HG03108 (cell line): ENCODE results near the gene ZBED1.
"Not testable (repeated sequence)": the region's sequence is repeated elsewhere in the genome, so short reads cannot be mapped to it uniquely, and the experiment has no call there.

ENCODE experiments used
- ATAC-seq: cut with Tn5 transposase; IDR thresholded peaks from one replicate; pipeline ENCODE4 v1.9.1; 2021; ENCODE audit warnings: moderate library complexity; ENCODE audit not compliant: unreplicated experiment

The ZBED1 gene

DNA sequence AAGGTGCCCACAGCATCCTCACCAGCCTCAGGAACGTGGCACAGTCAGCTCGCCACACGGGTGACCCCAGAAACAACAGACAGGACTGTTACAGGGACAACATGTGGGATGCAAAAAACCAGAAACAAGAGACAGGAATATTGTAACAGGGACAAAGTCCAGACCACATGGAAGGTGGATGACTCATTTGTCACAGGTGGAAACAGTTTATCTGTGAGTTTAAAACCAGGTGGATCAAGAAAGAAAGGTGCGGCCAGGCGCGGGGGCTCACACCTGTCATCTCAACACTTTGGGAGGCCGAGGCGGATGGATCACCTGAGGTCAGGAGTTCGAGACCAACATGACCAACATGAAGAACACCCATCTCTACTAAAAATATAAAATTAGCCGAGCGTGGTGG, 23.5 kb downstream of the ZBED1 start:
- ATAC-seq, result not testable (repeated sequence)

DNA sequence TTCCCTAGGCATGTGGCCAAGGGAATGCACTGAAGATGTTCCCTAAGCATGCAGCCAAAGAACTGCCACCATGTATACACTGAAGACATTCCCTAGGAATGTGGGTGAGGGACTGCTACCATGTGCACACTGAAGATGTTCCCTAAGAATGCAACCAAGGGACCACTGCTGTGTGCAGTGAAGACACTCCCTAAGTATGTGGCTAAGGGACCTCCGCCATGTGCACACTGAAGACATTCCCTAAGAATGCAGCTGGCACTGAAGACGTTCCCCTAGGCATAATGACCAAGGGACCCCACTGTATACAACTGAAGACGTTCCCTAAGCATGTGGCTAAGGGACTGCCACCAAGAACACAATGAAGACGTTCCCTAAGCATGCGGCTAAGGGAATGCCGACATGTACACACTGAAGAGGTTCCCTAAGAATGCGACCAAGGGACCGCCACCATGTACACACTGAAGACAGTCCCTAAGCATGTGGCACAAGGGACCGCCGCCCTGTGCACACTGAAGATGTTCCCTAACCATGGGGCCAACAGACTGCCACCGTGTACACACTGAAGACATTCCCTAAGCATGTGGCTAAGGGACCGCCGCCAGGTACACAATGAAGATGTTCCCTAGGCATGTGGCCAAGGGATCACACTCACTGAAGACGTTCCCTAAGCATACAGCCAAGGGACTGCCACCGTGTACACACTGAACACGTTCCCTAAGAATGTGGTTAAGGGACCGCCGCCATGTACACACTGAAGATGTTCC, 25.6 kb downstream of the ZBED1 start:
- no peak for ATAC-seq

DNA sequence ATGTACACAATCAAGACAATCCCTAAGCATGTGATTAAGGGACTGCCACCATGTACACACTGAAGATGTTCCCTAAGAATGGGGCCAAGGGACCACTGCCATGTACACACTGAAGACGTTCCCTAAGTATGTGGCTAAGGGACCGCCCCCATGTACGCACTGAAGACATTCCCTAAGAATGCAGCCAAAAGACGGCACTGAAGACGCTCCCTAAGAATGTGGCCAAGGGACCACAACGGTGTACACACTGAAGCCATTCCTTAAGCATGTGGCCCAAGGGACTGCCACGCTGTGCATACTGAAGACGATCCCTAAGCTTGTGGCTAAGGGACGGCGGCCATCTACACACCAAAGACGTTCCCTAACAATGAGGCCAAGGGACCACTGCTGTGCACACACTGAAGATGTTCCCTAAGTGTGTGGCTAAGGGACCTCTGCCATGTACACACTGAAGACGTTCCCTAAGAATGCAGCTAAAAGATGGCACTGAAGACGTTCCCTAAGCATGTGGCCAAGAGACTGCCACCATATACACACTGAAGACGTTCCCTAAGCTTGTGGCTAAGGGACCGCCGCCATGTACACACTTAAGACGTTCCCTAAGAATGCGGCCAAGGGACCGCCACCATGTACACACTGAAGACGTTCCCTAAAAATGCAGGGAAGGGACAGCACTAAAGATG, 26.4 kb downstream of the ZBED1 start:
- no peak for ATAC-seq

DNA sequence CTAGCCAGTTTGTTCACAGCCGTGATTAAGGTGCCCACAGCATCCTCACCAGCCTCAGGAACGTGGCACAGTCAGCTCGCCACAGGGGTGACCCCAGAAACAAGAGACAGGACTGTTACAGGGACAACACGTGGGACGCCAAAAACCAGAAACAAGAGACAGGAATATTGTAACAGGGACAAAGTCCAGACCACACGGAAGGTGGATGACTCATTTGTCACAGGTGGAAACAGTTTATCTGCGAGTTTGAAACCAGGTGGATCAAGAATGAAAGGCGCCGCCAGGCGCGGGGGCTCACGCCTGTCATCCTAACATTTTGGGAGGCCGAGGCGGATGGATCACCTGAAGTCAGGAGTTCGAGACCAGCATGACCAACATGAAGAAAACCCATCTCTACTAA, 27.7 kb downstream of the ZBED1 start:
- not testable (repeated sequence) for ATAC-seq

DNA sequence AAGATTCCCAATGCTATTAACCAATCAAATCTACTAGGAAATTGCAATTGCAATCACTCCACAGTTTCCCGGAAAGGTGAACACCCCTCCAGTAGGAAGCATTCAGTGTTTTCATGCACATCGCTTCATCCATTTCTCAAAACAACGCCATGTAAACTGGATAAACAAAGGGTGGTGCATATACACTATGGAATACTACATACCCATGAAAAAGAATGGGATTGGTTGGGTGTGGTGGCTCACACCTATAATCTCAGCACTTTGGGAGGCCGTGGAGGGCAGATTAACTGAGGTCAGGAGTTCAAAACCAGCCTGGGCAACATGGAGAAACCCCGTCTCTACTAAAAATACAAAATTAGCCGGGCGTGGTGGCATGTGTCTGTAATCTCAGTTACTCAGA, 29.1 kb downstream of the ZBED1 start:
- no peak for ATAC-seq

DNA sequence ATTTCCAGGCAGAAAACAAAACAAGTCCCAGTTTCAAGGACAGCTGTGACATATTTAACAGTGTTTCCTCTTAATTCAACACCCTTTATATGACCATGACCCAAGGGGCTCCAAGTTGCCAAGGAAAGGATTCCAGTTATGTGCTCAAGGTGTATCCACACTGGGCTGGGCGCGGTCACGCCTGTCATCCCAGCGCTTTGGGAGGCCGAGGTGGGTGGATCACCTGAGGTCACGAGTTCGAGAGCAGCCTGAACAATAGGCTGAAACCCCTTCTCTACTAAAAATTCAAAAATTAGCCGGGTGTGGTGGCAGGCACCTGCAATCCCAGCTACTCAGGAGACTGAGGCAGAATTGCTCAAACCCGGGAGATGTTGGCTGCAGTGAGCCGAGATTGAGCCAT, 29.6 kb downstream of the ZBED1 start:
- ATAC-seq, result not testable (repeated sequence)

DNA sequence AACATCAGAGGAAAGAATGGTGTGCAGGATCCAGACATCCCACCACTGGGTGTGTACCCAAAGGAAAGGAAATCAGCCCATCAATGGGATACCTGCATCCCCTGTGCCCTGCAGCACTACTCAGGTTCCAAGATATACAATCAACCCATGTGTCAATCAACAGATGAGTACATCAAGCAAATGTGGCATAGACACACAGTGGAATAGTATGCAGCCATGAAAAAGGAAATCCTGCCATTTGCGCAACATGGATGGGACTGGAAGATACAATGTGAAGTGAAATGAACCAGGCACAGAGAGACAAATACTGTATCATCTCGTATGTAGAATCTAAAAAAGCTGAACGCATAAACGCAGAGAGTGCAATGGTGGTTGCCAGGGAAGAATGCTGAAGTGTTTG, 30.9 kb downstream of the ZBED1 start:
- not testable (repeated sequence) for ATAC-seq

DNA sequence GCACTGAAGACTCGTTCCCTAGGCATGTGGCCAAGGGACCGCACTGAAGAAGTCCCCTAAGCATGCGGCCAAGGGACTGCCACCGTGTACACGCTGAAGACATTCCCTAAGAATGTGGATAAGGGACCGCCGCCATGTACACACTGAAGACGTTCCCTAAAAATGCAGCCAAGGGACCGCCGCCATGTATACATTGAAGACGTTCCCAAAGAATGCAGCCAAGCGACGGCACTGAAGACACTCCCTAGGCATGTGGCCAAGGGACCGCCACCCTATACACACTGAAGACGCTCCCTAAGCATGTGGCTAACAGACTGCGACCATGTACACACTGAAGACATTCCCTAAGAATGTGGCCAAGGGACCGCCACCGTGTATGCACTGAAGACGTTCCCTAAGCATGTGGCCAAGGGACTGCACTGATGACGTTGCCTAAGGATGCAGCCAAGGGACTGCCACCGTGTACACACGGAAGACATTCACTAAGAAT, 31.5 kb downstream of the ZBED1 start:
- no peak for ATAC-seq

DNA sequence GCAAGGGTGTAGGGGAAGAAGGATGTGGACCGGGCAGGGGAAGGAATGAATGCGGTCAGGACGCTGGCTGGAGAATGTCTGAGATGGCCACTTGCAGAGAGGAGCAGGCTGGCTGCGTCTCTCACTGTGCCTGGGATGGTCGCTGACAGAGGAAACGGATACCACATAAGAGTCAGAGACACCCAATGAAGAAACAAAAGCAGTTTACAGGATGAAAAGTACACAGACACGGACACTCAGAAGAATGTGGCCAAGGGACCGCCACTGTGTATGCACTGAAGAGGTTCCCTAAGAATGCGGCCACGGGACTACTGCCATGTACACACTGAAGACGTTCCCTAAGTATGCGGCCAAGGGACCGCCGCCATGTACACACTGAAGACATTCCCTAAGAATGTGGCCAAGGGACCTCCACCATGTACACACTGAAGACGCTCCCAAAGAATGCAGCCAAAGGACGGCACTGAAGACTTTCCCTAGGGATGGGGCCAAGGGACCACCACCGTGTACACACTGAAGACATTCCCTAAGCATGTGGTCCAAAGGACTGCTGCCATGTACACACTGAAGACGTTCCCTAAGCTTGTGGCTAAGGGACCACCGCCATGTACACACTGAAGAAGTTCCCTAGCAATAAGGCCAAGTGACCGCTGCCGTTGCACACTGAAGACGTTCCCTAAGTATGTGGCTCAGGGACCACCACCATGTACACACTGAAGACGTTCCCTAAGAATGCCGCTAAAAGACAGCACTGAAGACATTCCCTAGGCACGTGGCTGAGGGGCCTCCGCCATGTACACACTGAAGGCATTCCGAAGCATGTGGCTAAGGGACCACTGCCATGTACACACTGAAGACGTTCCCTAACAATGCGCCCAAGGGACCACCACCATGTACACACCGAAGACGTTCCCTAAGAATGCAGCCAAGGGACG, 32.2 kb downstream of the ZBED1 start:
- no peak for ATAC-seq

DNA sequence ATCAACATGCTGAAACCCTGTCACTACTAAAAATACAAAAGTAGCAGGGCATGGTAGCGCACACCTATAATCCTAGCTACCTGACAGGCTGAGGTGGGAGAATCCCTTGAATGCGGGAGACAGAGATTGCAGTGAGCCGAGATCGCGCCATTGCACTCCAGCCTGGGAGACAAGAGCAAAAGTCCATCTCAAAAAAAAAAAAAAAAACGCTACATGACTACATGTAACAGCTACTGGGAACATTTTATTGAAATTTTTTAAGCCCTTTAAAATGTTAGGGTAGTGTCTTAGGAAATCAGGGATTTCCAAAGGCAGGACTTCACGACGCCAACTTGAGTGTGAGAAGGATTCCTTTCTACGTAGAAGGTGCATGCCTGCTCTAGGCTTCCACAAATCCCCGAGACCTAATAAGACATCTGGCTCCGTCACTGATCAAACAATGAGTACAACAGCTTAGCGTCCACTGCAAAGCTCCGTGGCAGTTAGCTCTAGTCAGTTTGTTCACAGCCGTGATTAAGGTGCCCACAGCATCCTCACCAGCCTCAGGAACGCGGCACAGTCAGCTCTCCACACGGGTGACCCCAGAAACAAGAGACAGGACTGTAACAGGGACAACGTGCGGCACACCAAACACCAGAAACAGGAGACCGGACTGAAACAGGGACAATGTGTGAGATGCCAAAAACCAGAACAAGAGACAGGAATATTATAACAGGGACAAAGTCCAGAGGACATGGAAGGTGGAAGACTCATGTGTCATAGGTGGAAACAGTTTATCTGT, 33.7 kb downstream of the ZBED1 start:
- no peak for ATAC-seq

DNA sequence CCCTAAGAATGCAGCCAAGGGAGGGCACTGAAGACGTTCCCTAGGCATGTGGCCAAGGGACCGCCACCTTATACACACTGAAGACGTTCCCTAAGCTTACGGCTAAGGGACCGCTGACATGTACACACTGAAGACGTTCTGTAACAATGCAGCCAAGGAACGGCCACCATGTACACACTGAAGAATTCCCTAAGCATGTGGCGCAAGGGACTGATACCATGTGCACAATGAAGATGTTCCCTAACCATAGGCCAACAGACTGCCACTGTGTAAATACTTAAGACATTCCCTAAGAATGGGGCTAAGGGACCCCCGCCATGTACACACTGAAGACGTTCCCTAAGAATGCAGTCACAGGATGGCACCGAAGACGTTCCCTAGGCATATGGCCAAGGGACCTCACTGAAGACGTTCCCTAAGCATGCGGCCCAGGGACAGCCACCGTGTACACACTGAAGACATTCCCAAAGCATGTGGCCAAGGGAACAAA, 36.1 kb downstream of the ZBED1 start:
- ATAC-seq, result no peak

DNA sequence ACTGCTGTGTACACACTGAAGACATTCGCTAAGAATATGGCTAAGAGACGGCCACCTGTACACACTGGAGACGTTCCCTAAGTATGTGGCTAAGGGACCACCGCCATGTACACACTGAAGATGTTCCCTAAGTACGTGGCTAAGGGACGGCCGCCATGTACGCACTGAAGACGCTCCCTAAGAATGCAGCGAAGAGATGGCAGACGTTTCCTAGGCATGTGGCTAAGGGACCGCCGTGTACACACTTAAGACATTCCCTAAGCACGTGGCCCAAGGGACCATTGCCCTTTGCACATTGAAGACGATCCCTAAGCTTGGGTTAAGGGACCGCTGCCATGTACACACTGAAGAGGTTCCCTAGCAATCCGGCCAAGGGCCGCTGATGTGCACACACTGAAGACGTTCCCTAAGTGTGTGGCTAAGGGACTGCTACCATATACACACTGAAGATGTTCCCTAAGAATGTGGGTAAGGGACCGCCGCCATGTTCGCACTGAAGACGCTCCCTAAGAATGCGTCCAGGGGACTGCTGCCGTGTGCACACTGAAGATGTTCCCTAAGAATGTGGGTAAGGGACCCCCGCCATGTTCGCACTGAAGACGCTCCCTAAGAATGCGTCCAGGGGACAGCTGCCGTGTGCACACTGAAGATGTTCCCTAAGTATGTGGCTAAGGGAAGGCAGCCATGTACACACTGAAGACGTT, 36.7 kb downstream of the ZBED1 start:
- ATAC-seq, result no peak

DNA sequence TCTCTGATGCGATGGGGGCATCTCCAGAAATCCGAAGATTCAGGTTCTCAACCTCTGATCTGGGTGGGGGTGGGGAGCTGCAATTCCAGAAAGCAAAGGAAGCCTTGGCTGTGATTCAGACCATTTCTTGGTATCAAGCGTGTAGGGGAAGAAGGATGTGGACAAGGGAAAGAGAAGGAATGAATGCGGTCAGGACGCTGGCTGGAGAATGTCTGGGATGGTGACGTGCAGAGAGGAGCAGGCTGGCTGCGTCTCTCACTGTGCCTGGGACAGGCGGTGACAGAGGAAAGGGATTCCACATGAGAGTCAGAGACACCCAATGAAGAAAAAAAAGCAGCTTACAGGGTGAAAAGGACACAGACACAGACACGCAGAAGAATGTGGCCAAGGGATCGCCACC, 37.3 kb downstream of the ZBED1 start:
- not testable (repeated sequence) for ATAC-seq

DNA sequence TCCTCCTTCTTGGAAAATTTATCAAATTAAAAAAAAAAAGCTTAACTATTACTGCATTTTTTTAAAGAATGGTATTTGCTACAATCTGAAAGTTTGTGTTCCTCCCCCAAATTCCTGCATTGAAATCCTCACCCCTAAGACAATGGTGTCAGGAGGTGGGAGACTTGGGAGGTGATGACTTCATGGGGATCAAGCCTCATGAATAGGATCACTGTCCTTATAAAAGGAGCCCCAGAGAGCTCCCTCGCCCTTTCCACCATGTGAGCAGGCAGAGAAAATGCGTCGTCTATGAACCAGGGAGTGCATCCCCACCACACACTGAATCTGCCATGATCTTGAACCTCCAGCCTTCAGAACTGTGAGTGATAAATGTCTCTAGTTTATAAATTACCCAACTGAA, 38.0 kb downstream of the ZBED1 start:
- no peak for ATAC-seq

DNA sequence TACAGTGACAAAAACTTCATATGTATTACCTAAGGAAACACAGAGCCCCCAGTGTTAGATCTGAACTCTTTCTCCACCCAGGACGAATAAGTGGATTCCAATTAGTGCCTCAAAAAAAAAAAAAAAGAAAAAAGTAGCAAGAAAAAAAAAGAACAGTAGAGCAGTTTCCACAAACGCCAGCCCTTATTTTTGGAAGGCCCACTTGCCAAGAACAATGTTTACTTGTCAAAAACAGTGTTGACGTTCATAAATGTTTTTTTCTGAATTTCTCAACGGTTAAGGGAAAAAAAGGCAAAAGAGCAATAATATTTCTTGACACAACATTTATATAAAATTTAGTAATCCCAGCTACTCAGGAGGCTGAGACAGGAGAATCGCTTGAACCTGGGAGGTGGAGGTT, 38.7 kb downstream of the ZBED1 start:
- ATAC-seq, result no peak

DNA sequence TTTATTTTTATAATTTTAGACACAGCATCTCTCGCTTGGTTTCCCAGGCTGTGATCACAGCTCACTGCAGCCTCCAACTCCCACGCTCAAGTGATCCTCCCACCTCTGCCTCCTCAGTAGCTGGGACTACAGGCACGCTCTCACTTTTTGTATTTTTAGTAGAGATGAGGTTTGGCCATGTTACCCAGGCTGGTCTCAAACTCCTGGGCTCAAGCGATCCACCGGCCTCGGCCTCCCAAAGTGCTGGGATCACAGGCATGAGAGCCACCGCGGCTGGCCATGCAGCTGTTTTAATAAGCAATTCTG, 39.1 kb downstream of the ZBED1 start:
- no peak for ATAC-seq

DNA sequence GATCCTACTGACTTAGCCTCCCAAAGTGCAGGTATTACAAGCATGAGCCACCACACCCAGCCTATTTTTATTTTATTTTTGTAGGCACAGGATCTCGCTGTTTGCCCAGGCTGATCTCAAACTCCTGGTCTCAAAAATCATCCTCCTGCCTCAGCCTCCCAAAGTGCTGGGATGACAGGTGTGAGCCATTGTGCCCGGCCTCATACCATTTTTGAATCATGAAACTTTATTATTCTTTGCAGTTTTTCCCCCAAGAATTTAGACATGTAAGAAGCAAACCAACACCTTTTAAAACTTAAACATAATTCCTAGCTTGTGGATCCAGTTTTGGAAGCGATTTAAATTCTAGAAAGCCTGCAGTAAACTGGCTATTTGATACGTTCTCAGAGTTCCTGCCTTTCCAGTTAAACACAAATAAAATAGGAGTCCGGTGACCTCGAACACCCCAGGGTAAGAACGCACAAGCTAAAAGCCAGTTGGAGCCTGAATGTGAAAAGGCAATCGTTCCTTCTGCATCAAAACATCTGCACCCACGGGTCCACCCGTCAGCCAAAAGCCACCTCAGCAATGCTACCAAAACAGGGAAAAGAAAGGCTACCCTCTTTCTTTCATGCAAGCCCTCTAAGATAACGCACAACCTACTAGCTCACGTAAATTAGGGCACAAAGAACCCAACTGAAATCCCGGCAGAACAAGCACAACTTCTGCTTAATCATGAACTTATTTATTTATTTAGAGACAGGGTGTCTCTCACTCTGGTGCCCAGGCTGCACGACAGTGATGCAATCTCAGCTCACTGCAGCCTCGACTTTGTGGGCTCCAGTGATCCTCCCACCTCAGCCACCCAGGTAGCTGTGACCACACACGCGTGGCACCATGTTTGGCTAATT, 39.7 kb downstream of the ZBED1 start:
- not testable (repeated sequence) for ATAC-seq

DNA sequence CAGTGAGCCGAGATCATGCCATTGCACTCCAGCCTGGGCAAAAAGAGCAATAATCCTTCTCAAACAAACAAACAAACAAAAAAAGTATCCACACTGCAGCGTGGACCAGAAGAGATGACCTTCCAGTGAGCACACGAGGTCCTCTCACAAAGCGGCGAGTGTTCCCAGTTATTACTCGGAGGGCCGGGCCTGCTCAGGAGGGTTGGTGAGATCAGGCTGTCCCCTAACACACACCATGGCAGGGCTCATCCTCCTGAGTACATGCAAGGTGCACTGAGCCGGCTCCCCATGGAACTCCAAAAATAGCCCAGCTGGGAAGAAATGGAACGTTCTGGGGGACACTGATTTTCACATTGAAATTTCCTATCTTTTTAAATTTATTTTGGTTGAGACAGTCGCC, 40.7 kb downstream of the ZBED1 start:
- not testable (repeated sequence) for ATAC-seq

DNA sequence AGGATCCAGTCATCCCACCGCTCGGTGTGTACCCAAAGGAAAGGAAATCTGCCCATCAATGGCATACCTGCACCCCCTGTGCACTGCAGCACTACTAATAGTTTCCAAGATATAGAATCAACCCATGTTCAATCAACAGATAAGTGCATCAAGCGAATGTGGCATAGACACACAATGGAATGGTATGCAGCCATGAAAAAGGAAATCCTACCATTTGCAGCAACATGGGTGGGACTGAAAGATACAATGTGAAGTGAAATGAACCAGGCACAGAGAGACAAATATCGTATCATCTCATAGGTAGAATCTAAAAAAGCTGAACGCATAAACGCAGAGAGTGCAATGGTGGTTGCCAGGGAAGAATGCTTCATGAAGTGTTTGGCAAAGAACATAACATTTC, 42.5 kb downstream of the ZBED1 start:
- ATAC-seq, result no peak
